MM.1S (cell line): ENCODE results near the gene CD4.

Experiments used
- DNase-seq: peaks from one replicate; pipeline ENCODE4 v3.0.0-alpha.2; 2015
- H2AFZ ChIP-seq: fragments of 300-600 bp; sonication (generic); 2 replicates; pipeline ENCODE4 v1.6.0; 2016; ENCODE audit warnings: antibody characterized with exemption, low read length
- H3F3A ChIP-seq: fragments of 300-600 bp; sonication (generic); 2 replicates; pipeline ENCODE4 v1.6.1; 2016; ENCODE audit warnings: mild to moderate bottlenecking, antibody characterized with exemption, low read length, moderate library complexity, mixed read lengths; ENCODE audit not compliant: insufficient read depth
- H3K27ac ChIP-seq: fragments of 300-600 bp; sonication (generic); 2 replicates; pipeline ENCODE4 v1.5.1; 2016; ENCODE audit warnings: mild to moderate bottlenecking, low read length
- H3K27me3 ChIP-seq: fragments of 300-600 bp; sonication (generic); replicated peaks from 2 replicates; pipeline ENCODE4 v1.6.0; 2016; ENCODE audit warnings: low read length; ENCODE audit not compliant: insufficient read depth
- H3K36me3 ChIP-seq: fragments of 300-600 bp; sonication (generic); replicated peaks from 2 replicates; pipeline ENCODE4 v1.6.1; 2016; ENCODE audit warnings: mild to moderate bottlenecking, low read length, mixed read lengths; ENCODE audit not compliant: insufficient read depth
- H3K4me1 ChIP-seq: fragments of 300-600 bp; sonication (generic); 2 replicates; pipeline ENCODE4 v1.6.1; 2016; ENCODE audit warnings: low read length, mixed read lengths
- H3K4me2 ChIP-seq: fragments of 300-600 bp; sonication (generic); 2 replicates; pipeline ENCODE4 v1.6.0; 2016; ENCODE audit warnings: low read depth, low read length
- H3K4me3 ChIP-seq: fragments of 300-600 bp; sonication (generic); 2 replicates; pipeline ENCODE4 v1.5.1; 2016; ENCODE audit warnings: low read length, mixed read lengths
- H3K79me2 ChIP-seq: fragments of 300-600 bp; sonication (generic); 2 replicates; pipeline ENCODE4 v1.6.1; 2016; ENCODE audit warnings: mixed run types, low read length, mixed read lengths
- H3K9ac ChIP-seq: fragments of 300-600 bp; sonication (generic); 2 replicates; pipeline ENCODE4 v1.6.1; 2016; ENCODE audit warnings: low read length, mixed read lengths
- H3K9me2 ChIP-seq: fragments of 300-600 bp; sonication (generic); replicated peaks from 2 replicates; pipeline ENCODE4 v1.6.1; 2016; ENCODE audit warnings: mild to moderate bottlenecking, low read length, mixed read lengths; ENCODE audit not compliant: insufficient read depth
- H3K9me3 ChIP-seq: fragments of 300-600 bp; sonication (generic); replicated peaks from 2 replicates; pipeline ENCODE4 v1.6.1; 2016; ENCODE audit warnings: mild to moderate bottlenecking, low read length, mixed read lengths; ENCODE audit not compliant: insufficient read depth
- H4K20me1 ChIP-seq: fragments of 300-600 bp; sonication (generic); 2 replicates; pipeline ENCODE4 v1.6.1; 2016; ENCODE audit warnings: mild to moderate bottlenecking, low read length, moderate library complexity, mixed read lengths; ENCODE audit not compliant: insufficient read depth
- EZH2 ChIP-seq: fragments of 300-600 bp; sonication (generic); optimal IDR thresholded peaks from 2 replicates; pipeline ENCODE3; 2017; ENCODE audit warnings: low read depth, mild to moderate bottlenecking, antibody characterized with exemption, low read length, mixed read lengths
- EZH2phosphoT487 ChIP-seq: fragments of 300-600 bp; sonication (generic); IDR thresholded peaks from 2 replicates; pipeline ENCODE4 v1.6.1; 2018; ENCODE audit warnings: antibody characterized with exemption, low read length
- TF ChIP-seq, protein P1 (sequence below): fragments of 300-600 bp; sonication (generic); IDR thresholded peaks from 2 replicates; pipeline ENCODE4 v1.5.1; 2016; ENCODE audit warnings: antibody characterized with exemption, low read length, mixed read lengths

The CD4 gene

DNA sequence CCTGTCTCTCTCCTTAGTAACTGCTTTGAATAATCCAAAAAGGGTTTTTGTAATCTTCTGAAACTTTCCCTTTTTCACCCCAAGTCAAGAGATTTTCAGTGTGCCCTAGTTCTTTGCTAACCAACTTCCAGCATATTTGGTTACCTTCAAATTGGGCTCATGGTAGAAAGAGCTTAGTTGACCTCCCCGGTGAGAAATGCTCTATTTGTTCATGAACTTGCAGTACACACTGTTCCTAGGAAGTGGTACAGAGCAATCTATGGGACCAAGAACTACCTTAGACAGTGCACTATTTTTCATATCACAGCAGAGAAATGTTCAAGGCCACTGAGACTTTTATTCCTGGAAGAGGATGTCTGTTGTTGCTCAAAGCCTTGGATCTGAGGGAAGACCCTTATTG is 64.3 kb downstream of the CD4 start:
- peak overlapping the region; percentile 87 for H3K4me3 ChIP-seq
- H3K9me2 ChIP-seq = no peaks in the 10 kb centered on the region
- peak overlapping the region; percentile 89 for H3K4me2 ChIP-seq
- H3K36me3 ChIP-seq = peaks cover 12% of the 10 kb centered on the region
- TF ChIP-seq, protein P1, sequence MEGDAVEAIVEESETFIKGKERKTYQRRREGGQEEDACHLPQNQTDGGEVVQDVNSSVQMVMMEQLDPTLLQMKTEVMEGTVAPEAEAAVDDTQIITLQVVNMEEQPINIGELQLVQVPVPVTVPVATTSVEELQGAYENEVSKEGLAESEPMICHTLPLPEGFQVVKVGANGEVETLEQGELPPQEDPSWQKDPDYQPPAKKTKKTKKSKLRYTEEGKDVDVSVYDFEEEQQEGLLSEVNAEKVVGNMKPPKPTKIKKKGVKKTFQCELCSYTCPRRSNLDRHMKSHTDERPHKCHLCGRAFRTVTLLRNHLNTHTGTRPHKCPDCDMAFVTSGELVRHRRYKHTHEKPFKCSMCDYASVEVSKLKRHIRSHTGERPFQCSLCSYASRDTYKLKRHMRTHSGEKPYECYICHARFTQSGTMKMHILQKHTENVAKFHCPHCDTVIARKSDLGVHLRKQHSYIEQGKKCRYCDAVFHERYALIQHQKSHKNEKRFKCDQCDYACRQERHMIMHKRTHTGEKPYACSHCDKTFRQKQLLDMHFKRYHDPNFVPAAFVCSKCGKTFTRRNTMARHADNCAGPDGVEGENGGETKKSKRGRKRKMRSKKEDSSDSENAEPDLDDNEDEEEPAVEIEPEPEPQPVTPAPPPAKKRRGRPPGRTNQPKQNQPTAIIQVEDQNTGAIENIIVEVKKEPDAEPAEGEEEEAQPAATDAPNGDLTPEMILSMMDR = no peak
- TF ChIP-seq EZH2phosphoT487 = no peak
- TF ChIP-seq EZH2 = no peak
- H3K9me3 ChIP-seq = no peaks in the 10 kb centered on the region
- no peaks in the 10 kb centered on the region for H3K27me3 ChIP-seq
- no peak overlapping the region for H2AFZ ChIP-seq
- peaks cover 28% of the 10 kb centered on the region for H3K4me1 ChIP-seq
- peaks cover 60% of the 10 kb centered on the region for H3K79me2 ChIP-seq
- DNase-seq = no peak
- H3F3A ChIP-seq = peaks cover 10% of the 10 kb centered on the region
- no peaks in the 10 kb centered on the region for H4K20me1 ChIP-seq
- peak overlapping the region; percentile 52 for H3K9ac ChIP-seq
- H3K27ac ChIP-seq = peak overlapping the region; percentile 42; the same call in 1 of the 2 replicates

DNA sequence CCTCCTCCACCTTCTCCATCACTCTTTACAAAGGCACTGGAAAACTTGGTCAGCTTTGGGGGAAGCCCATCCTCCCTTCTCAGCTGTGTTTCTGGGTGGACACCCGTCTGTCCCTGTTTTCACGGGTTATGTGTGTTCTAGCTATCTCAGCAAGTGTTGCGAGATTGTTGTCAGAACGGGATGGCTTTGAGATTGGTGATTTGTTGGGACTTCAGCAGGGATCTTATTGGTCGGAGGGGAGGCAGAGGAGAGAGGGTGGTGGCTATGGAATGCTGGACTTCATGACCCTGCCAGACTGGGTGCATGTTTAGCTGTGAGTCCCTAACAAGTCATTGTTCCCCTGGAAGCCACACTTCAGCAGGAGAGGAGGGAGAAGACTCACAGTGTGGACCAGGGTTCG is 64.7 kb downstream of the CD4 start:
- H3K4me1 ChIP-seq = peaks cover 27% of the 10 kb centered on the region
- peaks cover 57% of the 10 kb centered on the region for H3K79me2 ChIP-seq
- H3F3A ChIP-seq = peaks cover 10% of the 10 kb centered on the region
- H3K4me2 ChIP-seq = peak overlapping the region; percentile 89; the same call in 1 of the 2 replicates
- H3K4me3 ChIP-seq = no peak overlapping the region
- no peak overlapping the region for H2AFZ ChIP-seq
- DNase-seq = no peak
- H4K20me1 ChIP-seq = no peaks in the 10 kb centered on the region
- H3K9me3 ChIP-seq = no peaks in the 10 kb centered on the region
- no peaks in the 10 kb centered on the region for H3K9me2 ChIP-seq
- H3K36me3 ChIP-seq = peaks cover 12% of the 10 kb centered on the region
- H3K27me3 ChIP-seq = no peaks in the 10 kb centered on the region
- peak overlapping the region; percentile 52; the same call in 1 of the 2 replicates for H3K9ac ChIP-seq
- H3K27ac ChIP-seq = no peak overlapping the region
- TF ChIP-seq EZH2 (no peak), EZH2phosphoT487 (no peak)
- TF ChIP-seq, protein P1 = no peak

DNA sequence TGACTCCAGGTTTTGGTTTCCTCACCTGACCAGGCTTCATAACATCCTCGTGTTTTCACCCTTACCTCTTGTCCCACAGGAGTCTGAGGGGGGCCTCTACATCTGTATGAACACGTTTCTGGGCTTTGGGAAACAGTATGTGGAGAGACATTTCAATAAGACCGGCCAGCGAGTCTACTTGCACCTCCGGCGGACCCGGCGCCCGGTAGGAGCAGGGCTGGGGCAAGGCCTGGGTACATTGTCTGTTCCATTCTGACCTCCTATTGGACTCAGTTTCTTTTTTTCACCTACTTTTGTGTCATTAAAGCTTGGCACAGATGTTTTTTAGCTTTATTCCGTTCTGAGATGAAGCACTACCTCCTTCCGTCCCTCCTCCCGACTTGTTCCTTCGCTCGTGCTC is 66.0 kb downstream of the CD4 start:
- H3F3A ChIP-seq = peaks cover 10% of the 10 kb centered on the region
- peaks cover 12% of the 10 kb centered on the region for H3K36me3 ChIP-seq
- H3K79me2 ChIP-seq = peaks cover 44% of the 10 kb centered on the region

More for the DNA sequence above, 66.0 kb downstream of the CD4 start:
- no peaks in the 10 kb centered on the region for H4K20me1 ChIP-seq
- H3K4me1 ChIP-seq = peaks cover 15% of the 10 kb centered on the region
- no peaks in the 10 kb centered on the region for H3K9me2 ChIP-seq
- no peak for DNase-seq
- no peaks in the 10 kb centered on the region for H3K9me3 ChIP-seq
- H3K27ac ChIP-seq = no peak overlapping the region
- TF ChIP-seq EZH2phosphoT487 = no peak
- no peak for TF ChIP-seq EZH2
- TF ChIP-seq, protein P1 = no peak
- H3K9ac ChIP-seq = no peak overlapping the region
- H3K4me3 ChIP-seq = no peak overlapping the region
- no peak overlapping the region for H3K4me2 ChIP-seq
- no peak overlapping the region for H2AFZ ChIP-seq
- no peaks in the 10 kb centered on the region for H3K27me3 ChIP-seq
